ENCODE measurements around the gene TYK2.
A peak's percentile ranks its signal among the peaks of the same experiment; 100 is the strongest.
"Not testable (repeated sequence)": the region's sequence is repeated elsewhere in the genome, so short reads cannot be mapped to it uniquely, and the experiment has no call there.

TYK2 gene

DNA sequence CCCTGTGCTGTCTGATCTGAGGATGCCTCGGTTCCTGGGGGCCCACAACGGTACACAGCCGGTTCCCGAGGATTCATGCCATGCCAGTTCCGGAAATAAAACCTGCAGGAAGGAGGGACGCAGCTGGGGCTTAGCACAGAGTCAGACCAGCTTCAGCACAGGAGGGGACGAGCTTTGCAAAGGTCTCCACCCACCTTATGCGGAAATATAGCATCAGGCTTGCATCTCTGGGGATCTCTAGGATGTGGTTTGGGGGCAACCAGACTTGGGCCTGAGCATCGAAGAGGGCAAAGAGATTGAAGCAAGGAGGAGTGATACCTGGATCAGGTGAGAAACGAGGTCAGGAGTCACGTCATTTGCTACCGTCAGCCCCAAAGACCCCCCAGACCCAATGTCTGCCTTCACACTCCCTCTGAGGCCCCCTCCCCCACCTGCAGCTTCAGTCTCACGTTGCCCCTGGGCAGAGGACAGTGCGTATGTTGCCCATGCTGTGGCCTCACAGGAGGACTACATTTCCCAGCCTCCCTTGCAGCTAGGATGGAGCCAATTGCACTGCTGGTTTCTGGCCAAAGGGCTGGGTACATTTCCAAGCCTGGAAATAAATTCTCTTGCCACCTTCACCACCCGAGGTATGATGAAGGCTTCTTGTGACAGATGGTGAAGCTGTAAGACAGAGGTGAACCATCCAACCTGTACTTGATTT is 12.1 kb downstream of the TYK2 start:
- no peak for DNase-seq

DNA sequence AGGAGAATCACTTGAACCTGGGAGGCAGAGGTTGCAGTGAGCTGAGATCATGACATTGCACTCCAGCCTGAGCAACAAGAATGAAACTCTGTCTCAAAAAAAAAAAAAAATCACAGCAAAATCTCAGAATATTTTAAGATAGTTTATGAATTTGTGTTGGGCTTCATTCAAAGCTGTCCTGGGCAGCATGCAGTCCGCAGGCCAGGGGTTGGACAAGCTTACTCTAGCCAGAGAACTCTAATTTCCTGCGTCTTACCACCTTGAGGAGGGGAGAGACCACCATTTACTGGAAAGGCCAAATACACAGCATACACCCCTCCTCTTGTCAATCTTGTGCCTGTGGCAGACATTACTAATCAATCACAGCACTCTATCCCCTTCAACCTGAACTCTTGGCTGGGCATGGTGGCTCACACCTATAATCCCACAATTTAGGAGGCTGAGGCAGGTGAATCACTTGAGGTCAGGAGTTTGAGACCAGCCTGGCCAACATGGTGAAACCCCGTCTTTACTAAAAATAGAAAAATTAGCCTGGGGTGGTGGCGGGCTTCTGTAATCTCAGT is 13.3 kb downstream of the TYK2 start:
- DNase-seq = not testable (repeated sequence)

DNA sequence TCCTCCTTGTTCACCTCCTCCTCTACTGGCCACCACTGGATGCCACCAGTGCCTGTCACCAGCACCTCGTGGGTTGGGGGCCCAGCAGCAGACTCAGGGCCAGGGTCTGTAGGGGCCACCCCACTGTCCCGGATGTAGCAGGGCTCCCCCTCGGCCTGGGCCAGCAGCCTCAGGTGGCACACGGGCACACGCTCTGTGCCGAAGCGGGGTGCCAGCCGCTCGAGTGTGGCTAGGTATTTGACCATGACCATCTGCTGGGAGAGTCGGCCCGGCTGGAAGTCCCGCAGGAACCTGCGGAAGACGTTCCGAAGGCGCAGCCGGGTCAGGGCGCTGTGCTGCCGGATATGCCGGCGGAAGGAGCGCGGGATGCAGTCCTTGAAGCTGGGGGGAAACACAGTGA is 14.9 kb downstream of the TYK2 start:
- DNase-seq = no peak

DNA sequence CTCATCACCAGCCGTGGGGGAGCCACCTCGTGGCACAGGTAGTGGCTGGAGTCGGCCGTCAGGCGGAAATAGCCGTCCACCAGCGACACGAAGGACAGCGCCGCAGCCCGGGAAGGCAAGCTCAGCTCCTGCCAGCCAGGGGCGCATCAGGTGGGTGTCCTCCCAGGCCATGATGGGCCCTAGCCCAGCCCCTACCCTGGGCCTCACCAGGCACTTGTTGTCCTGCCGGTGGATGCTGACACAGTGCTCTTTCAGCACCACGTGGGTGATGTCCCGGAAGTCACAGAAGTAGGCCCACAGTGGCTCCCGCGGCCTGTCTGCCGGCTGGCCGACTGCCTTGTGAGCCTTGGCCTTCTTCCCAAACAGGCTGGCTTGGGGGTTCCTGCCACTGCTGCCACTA is 15.7 kb downstream of the TYK2 start:
- no peak for DNase-seq

DNA sequence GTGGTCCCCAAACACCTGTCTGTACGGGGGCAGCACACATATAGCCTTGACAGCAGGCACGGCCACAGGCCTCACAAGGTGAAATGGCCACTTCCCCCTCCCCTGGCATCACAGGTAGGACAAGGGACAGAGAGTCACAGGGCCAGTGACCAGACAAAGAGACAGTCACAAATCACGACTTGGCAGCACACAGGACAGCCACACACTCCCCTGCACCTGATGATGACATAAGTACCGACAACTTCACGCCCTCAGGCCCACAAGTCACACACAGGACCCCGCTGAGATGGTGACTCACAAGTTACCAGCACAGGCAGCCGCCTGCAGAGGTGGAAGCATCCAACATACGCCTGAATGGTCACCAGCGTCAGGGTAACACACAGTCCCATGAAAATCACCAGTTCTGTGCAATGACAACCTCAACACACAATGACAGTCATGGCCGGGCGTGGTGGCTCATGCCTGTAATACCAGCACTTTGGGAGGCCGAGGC is 16.5 kb downstream of the TYK2 start:
- no peak for DNase-seq

DNA sequence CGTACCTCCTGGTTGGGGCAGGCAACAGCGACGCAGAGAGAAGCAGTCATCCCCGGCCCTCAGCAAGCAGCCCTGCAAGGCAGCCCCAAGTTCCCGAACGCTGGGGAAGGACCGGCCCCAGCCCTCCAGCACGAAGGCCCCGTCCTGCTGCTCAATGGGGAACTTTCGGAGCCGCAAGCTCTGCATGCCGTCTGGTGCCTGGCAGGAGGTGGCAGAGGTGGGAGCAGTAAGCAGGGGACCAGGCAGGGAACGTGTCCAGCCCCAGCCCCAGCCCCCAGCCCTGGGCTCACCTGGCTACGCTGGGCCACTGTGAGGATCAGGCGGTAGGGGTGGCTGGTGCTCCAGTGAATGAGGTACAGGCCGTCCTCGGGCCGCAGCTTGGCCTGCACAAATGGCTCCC is 18.1 kb downstream of the TYK2 start:
- no peak for DNase-seq

DNA sequence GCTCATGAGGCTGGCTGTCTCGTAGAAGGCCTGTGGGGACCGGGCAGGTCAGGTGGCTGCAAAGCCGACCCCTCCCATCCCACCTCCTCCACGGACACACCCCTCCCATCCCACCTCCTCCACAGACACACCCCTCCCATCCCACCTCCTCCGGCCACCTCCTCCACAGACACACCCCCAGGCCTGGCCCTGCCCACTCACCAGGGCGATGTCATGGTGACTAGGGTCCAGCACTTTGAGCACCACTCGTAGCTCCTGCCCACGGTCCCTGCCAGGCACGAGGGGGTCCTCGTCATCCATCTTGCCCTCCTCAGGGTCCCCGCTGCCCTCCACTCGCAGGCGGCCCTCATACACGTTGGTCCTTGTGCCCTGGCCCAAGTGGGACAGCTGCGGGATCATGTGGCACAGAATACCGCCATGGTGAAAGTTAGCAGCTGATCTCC is 18.8 kb downstream of the TYK2 start:
- no peak for DNase-seq

DNA sequence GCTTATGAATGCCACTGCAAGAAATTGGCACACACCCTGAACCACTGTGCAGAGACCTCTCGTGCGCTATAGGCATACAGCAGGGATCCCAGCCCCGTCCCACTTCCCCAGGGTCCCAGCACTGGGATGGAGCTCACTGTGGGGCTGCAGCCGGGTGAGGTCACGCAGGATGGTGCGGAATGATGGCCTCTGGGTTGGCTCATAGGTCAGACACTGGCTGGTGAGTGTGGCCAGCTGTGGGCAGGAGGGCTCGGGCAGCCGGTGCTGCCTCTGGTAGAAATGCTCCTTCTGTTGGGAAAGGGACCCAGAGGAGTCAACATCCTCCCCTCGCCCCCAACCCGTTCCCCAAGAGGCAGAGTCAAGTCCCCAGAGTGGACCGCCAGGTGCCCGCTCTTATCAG is 23.9 kb downstream of the TYK2 start:
- DNase-seq = no peak

DNA sequence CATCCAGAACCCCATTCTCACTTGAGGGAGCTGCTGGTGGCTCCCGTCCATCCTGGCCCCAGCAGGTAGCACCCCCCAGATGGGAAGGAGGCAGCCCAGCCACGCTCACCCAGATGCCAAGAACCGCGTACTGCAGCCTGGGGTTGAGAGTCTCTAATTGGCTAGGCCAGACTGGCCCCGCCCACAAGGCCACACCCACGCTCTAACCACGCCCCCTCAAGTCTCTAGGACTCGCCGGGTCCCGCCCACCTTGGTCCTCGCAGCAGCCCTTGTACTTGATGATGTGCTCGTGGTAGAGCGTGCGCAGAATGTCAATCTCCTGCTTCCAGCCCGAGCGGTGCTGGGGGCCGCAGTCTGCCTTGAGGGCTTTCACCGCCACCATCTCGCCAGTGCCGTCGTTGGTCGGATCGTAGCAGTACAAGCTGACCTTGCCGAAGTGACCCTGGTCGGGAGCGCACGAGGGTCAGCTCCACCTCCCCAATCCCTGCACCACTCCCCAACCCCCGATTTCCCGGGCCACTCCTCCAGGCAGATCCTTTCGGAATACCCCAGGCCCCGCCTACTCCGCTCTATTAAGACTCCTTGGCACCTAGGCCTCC is 26.5 kb downstream of the TYK2 start:
- peak; percentile 38 for DNase-seq

DNA sequence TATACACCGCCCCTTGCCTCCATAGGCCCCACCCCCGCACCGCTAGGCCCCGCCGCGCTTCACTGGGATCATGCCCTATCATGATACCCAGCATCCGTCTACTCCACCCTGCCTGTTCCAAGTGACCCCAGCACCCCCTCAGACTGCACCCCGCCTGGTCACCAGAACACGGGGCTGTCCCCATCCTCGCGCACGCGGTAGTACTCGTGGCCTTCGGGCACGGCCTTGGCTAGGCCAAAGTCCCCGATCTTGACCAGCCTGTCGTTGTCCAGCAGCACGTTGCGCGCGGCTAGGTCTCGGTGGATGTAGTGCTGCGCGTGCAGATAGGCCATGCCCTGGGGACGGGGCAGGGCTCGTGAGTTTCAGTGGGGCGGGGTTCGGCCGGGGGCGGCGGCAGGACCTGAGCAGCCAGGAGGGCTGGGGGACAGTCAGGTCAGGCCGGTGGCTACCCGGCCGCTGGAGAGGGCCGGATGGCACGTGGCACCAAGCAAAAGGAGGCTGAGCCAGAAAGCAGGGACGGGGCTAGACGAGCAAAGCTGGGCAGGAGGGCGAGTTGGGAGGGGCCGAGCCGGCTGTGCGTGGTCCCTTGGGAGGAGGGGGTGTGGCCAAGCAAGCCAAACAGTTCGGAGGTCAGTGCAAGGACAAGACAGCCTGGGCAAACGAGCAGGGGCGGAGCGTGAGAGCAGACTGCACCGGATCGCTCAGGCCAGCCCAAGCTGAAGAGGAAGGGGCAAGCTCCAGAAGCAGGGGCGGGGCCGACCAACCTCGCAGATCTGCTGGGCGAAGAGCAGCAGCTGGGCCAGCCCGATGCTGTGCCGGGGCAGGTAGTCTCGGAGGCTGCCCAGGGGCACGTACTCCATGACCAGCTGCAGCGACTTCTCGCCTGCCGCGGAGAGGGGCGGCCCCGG is 27.4 kb downstream of the TYK2 start:
- DNase-seq = no peak

DNA sequence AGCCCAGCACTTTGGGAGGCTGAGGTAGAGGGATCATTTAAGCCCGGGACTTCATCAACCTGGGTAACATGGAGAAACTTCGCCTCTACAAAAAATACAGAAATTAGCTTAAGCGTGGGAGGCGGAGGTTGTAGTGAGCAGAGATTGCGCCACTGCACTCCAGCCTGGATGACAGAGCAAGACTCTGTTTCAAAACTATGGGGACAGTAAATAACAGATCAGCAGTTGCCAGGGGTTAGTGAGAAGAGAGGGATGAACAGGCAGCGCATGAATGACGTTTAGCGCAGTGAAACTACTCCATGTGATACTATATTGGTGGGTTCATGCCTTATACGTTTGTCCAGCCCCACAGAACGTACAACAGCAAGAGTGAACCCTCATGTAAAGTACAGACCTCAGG is 33.9 kb downstream of the TYK2 start:
- DNase-seq = no peak

DNA sequence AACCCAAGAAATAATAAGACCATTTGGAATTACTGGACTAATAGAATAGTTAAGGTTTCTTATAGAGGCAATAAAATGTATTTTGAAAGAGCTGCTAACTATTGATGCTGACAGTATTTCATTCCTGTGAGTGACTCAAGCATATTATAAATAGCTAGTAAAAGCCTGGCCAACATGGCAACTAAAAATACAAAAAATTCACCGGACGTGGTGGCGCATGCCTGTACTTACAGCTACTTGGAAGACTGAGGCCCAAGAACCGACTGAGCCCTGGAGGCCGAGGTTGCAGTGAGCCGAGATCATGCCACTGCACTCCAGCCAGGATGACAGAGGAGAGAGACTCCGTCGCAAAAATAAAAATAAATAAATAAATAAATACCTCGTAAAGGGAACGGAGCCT is 35.6 kb downstream of the TYK2 start:
- DNase-seq = no peak

DNA sequence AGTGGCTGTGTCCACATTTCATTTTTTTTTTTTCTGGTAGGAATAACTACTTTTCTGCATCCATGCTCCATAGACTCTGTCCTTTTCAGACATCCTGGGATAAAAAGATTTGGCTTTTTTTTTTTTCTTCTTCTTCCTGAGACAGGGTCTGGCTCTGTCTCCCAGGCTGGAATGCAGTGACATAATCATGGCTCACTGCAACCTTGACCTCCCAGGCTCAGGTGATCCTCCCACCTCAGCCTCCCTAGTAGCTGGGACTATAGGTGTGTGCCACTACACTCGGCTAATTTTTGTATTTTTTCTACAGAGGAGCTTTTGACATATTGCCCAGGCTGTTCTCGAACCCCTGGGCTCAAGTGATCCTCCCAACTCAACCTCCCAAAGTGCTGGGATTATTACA is 36.9 kb downstream of the TYK2 start:
- no peak for DNase-seq

DNA sequence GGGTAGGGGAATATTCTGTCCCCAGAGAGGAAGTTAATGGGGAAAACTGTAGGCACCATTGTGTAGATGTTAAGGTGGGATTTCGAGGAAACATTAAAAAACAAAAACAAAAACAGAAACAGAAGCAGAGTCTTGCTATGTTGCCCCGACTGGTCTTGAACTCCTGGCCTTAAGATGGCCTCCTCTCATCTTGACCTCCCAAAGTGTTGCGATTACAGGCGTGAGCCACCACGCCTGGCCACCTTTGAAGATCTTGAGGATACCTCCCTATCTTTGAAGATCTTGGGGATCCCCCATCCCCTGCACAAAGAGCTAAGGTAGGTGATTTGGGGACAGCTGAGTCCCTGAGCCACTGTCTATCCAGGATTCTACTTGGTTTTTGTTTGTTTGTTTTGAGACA is 40.4 kb downstream of the TYK2 start:
- DNase-seq = peak; percentile 20

DNA sequence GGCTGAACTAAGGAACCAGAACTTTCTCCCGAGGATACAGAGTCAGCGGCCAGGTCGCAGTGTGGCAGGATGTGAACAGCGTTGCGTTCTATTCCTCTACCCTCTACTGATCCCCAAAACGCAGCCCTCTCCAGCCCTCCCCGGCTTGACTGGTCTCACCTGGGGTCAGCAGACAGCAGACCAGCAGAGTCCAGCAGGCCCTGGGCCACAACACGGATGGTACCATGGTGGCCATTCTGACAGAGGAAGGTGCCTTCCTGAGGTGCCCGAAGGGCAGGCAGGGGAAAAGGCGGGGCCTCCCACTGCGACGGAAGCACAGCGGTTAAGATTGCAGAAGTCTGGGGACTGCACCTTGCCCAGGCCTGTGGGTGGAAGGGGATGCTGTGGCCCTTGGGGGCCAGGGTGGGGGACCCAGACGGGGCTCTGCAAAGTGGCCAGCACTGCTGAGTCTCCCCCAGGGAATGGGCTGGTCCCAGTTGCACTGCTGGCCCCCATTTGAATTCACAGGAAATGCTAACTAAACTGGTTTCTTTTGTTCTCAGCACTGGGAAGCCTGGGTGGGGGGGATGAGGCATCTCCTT is 40.9 kb downstream of the TYK2 start, which contains the start of gene ICAM3:
ICAM3 (minus strand) TSS at position 245 of the 581 bp plus-strand sequence; CDS start at position 235, 10 bp downstream.
- peak; percentile 63 for DNase-seq

DNA sequence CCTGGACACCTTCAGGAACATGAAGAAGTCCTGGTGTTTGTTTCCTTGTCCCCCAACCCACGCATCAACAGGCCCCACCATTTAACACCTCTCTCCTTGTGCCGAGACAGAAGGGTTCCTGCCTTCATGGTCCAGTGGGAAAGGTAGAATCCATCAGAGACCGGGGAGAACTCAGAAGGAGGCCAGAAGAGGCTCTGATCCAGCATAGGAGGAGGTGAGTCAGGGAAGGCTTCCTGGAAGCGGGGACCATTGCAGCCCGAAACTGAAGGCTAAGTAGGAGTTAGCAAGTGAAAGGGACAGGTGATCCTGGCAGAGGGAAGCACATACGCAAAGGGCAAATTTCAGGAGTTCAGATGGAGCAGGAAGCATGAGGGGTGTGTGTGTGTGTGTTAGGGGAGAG is 41.4 kb downstream of the TYK2 start:
- no peak for DNase-seq

DNA sequence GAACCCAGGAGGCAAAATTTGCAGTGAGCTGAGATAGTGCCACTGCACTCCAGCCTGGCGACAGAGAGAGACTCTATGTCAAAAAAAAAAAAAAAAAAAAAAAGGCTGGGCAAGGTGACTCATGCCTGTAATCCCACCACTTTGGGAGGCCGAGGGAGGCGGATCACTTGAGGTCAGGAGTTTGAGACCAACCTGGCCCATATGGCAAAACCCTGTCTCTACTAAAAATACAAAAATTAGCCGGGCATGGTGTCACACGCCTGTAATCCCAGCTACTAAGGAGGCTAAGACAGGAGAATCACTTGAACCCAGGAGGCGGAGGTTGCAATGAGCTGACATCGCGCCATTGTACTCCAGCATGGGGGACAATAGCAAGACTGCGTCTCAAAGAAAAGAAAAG is 43.6 kb downstream of the TYK2 start:
- DNase-seq = not testable (repeated sequence)

DNA sequence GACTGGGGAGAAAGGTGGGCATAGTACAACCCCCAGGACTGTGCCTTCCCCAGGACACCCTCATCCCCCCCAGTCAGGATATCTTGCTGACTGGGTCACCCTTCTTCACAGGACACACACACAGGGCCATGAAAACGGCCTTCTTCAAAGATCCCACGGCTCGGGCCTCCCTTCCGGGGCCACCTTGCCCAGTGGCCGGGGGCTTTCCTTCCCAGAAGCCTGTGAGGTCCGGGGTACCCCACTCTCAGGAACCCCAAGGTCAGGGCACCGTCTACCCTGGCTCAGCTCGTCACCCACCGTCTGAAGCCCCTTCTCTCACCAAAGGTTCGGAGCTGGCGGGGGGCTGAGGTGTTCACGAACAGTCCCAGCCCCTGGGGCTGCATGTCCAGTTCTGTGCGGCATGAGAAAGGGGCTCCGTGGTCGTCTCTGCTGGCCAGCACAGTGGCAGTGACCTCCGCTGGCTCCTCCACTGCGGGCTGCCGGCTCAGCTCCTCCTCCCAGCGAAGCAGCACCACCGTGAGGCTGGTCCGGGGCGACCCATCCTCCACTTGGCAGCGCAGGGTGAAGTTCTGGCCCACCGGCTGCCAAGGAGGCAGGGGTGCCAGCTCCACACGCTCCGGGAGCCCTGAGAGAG is 44.9 kb downstream of the TYK2 start:
- DNase-seq = no peak

DNA sequence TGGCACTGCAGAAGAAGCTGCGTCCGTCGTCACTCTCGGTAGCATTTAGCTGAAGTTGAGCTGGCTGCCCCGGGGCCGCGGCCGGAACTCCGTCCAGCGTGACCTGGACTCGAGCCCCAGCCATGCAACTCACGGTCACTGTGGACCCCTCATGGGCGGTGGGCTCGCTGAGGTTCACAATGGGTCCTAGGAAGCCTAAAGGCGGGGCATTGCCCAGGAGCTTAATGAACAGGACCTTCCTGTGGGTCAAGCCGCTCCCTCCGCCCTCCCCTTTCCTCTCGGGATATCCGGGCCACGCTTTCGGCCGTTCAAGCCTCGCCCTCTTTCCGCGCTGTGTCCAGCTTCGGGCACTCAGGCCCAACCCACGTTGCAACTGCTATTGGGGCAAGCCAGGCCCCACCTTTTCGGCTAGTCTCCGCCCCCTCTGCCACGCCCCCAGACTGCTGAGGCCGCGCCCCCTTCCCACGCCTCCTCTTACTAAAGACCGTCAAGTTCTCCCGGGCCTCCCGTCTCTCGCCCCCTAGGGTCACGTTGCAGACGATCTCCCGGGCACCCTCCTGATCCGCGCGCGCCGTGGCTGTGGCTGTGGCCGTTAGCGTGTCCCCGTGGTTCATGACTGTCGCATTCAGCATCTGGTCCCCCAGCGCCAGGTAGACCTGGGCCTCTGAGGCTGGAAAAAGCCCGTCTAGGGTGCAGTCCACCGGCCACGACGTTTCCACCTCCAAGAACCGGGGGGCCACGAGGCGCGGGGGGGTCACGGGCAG is 45.6 kb downstream of the TYK2 start:
- DNase-seq = peak; percentile 28

DNA sequence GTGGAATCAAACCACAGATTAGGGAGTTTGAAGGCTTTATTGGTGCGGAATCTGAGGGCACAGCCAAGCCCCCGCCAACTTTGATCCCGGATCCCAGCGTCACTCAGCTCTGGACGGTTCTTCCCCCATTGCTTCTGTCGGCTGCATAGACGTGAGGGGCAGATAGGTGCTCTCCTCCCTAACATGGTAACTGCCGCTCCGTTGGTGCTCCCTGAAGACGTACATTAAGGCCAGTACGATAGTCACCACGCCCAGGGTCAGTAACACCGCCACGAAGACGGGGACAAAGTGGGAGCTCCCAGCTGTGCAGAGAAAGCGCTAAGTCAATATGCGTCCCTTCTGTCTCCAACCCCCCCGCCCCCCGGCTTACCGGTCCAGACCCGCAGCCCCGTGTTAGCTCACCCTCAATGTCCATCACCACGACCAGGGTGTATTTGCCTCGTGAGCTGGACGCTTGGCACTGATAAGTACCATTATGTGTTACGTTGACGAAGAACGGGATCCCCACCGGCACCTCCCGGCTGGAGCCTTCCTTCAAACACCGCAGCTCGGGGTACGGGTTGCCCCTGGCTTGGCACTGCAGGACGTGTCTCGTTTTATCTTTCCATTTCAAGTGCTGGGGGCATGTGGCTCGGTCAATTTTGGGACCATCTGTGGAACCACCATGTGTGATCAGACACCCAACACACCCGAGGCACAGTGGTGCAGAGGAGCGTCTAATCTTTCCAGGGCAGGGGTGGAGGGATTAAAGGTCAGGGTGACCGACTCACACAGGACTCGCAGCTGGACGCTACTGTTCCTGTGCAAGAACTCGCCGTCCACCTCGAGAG is 46.4 kb downstream of the TYK2 start:
- DNase-seq = no peak

Data from CD4-positive, alpha-beta T cell treated with Interleukin-17A for 1 hour (primary cell).